GM12874 (cell line): Measurements from ENCODE around the gene SLC9A5.

Source experiments
- TF ChIP-seq, protein P1 (sequence below): IDR thresholded peaks from 2 replicates; pipeline ENCODE4 v1.5.1; 2011; ENCODE audit warnings: low read depth, mild to moderate bottlenecking, control low read depth, low read length, moderate library complexity; ENCODE audit not compliant: insufficient read depth

Gene SLC9A5

DNA sequence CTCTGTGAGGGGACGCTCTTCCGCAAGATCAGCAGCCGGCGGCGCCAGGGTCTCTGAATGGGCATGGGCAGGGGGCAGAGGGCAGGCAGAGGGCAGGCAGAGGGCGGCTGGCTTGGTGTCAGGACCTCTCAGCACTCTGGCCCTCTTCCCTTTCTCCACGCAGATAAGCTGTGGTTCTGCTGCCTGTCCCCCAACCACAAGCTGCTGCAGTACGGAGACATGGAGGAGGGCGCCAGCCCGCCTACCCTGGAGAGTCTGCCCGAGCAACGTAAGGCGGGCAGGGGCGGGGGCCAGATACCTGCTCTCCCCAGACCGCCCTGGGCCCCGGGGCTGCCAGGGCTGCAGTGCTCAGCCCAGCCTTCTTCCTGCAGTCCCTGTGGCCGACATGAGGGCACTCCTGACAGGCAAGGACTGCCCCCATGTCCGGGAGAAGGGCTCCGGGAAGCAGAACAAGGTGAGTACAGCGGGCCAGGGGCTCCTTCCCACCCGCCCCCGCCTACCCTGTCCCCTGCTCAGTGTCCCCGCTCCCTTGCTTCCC is 45.8 kb upstream of the SLC9A5 start:
- TF ChIP-seq, protein P1, sequence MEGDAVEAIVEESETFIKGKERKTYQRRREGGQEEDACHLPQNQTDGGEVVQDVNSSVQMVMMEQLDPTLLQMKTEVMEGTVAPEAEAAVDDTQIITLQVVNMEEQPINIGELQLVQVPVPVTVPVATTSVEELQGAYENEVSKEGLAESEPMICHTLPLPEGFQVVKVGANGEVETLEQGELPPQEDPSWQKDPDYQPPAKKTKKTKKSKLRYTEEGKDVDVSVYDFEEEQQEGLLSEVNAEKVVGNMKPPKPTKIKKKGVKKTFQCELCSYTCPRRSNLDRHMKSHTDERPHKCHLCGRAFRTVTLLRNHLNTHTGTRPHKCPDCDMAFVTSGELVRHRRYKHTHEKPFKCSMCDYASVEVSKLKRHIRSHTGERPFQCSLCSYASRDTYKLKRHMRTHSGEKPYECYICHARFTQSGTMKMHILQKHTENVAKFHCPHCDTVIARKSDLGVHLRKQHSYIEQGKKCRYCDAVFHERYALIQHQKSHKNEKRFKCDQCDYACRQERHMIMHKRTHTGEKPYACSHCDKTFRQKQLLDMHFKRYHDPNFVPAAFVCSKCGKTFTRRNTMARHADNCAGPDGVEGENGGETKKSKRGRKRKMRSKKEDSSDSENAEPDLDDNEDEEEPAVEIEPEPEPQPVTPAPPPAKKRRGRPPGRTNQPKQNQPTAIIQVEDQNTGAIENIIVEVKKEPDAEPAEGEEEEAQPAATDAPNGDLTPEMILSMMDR = no peak

DNA sequence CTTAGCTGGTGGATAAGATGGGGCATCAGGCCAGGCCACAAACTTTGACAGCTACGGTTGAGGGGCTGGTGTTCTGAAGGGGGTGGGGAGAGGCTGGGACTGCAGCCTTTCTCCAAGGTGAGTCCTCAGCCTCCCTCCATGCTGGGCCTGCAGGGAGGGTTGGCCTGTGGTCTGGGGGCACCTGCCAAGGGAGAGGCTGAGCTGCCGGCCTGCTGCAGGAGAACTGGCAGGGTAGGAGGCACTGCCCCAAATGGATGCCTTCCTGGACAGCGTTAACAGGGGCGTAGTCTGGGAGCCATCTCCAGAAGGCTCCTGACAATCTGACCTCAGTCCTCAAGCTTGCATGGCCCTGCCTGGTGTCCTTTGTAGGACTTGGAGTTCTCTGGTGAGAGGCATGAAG is 44.7 kb upstream of the SLC9A5 start:
- TF ChIP-seq, protein P1 = no peak

DNA sequence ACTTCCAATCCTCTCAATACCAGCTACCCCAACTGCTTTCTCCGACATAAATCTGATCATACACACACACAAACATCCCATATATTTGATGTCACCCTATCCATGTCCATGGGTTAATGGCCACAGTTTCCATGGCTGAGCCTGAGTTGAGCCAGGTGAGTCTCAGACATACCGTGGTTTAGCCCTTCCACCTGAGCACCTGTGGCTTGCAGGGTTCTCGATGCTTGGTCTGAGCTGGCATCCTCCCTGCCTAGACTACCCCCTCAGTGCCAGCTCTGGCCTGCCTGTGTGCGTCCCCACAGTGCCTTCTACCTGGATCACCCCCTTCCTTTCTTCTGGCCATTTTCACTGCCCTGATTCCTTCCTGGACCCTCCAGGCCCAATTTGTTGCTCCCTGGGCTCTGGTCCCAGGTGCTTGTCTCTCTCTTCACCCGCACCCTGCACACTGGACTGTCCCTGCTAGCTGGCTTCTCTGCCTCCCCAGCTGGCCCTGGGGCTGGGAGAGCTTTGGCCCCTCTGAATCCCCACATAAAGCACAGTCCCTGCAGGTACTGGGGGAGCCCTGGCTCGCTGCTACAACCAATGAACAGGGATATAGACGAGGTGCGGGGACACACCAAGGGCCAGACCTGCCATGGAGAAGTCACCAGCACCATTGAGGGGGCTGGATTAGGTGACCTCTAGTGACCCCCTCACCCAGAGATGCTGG is 42.5 kb upstream of the SLC9A5 start:
- TF ChIP-seq, protein P1 = no peak

DNA sequence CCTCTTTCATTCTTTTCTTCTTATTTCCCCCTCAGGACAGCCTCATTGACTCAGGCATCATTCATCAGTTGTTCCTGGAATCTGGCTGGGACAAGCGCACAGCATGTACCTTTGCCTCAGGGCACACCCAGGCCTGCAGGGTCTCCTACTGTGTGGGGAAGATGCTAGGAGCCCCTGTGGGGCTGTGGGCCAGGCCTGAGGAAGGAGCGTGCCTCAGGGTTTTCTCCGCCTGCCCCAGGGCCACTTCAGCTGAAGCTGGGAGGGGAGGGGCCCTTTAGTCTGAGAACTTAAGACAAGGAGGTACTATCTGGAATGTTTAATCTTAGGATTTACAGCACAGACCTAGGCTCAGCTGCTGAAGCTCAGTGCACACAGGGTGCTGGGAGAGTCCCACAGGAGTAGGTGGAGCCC is 41.9 kb upstream of the SLC9A5 start:
- TF ChIP-seq, protein P1 = no peak

DNA sequence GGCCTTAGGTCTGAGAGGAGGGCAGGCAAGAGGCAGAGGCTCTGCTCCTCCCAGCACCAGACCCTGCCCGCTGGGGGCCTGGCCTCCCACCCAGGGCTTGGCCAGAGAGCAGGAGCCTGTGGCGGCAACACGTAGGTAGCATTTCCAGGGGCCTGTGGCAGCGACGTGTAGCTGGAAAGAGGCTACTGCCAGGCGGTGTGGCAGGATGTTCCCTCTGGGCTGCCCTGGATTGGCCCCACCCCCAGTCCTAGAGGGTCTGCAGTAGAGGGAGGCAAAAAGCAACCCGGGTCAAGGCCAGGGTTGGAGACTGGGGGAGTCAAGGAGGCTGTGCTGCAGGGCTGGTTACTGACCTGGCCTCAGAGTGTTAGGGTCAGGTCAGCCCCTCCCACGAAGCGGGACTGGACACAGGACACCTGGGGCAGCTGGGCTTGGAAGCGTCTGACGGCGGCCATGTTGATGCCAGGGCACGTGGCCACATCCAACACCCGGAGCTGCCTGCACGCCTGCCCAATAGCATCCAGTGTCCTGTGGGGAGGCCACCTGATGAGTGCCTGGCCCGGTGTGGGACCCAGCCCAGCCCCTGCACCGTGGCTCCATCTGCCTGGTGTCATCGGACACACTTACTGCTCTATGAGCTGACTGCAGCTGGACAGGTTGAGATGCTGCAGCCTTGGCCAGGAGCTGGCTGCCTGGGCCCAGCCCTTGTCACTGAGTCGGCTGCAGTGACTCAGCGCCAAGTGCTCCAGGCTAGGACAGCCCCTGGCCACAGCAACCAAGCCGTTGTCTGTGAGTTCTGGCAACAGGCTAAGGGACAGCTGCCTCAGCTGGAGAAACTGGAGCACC is 41.3 kb upstream of the SLC9A5 start:
- TF ChIP-seq, protein P1 = no peak

DNA sequence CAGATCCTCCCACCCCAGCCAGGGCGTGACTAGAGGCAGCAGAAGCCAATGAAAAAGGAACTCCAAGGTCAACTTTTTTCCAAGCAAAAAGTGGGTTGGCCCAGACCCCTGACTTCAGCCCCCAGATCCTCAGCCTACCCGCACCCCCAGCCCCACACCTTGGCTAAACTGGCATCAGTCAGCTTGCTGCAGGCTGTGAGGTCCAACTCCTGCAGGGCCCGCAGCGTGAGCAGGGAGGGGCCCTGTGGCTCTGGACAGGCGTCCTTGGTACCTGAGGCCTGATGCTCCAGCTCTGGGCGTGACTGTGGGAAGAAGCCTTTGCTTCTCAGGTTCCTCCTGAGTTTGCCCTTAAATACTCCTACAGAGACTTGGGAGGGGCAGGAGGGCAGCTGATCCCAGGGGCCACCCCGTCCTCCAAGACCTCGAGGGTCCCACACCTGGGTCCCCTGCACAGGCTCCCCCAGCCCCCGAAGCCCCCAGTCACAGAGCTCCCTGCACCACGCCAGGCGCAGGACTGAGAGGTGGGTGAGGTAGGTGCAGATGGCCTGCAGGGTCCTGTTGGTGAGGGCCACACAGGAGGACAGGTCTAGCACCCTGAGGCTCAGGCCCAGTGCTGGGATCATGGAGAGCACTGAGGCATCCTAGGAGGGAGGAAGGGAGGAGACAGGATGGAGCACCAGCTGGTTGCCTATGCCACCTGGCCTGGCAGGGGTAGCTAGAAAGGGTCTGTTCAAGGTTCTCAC is 40.5 kb upstream of the SLC9A5 start:
- TF ChIP-seq, protein P1 = no peak

DNA sequence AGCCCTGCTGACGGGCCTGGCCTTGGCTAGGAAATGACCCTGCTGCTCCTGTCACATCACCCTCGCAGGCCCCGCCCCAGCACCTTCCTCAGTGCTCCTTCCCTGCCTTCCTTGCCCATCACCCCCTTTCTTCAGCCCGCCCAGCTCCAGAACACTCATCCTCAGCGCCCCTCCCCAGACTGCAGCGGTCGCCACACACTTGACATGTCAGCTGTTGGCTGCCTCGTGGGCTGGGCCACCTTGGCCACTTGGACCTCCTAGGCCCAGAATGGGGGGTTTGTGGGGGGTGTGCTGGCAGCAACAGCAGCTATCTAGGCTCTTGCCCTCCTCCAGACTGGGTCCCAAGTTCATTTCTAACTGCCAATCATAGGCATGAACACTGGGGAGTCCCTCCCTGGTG is 39.2 kb upstream of the SLC9A5 start:
- TF ChIP-seq, protein P1 = no peak
